Activated B cell treated with CpG ODN at 0.5 μM for 24 hours (primary cell): ENCODE measurements around the gene CDKAL1. TPM values are rescaled to one million over a fixed set of nuclear protein-coding genes. Genes with fewer than 3 reads are reported as not detected.

ENCODE experiments used
- ATAC-seq: fragments of 200-7000 bp; cut with Tn5 transposase; one replicate; pipeline ENCODE4 v1.10.0; 2021; ENCODE audit warnings: low read depth, mild to moderate bottlenecking, moderate library complexity
- CTCF ChIA-PET: fragments of 350-600 bp; sonication (Branson Sonifier 250); formaldehyde crosslinking; loops from one replicate; lab custom pipeline; 2021; ENCODE audit warnings: antibody characterized with exemption; lab: Charles Lee
- POLR2A ChIA-PET: fragments of 350-600 bp; sonication (Branson Sonifier 250); formaldehyde crosslinking; loops from one replicate; lab custom pipeline; 2021; ENCODE audit warnings: antibody characterized with exemption; lab: Charles Lee
- DNase-seq: peaks from one replicate; pipeline ENCODE4 v3.0.0; 2022
- H3K27ac Mint-ChIP-seq: one replicate; pipeline ENCODE4 v1.8.0; 2020; ENCODE audit warnings: mixed read lengths
- H3K27me3 Mint-ChIP-seq: one replicate; pipeline ENCODE4 v1.8.0; 2021; ENCODE audit warnings: mixed read lengths
- H3K36me3 Mint-ChIP-seq: one replicate; pipeline ENCODE4 v1.8.0; 2021; ENCODE audit warnings: low read depth, mixed read lengths
- H3K4me1 Mint-ChIP-seq: one replicate; pipeline ENCODE4 v1.8.0; 2021; ENCODE audit warnings: mixed read lengths
- H3K4me3 Mint-ChIP-seq: one replicate; pipeline ENCODE4 v1.8.0; 2020; ENCODE audit warnings: mild to moderate bottlenecking, mixed read lengths
- H3K9me3 Mint-ChIP-seq: one replicate; pipeline ENCODE4 v1.8.0; 2020; ENCODE audit warnings: mixed read lengths
- intact Hi-C: fragments of 100-400 bp; cut with micrococcal nuclease; formaldehyde crosslinking; loops from one replicate; pipeline ENCODE4 v1.15.1; 2024
- total RNA-seq: library from RNA; stranded (reverse); gene quantifications from 2 replicates; pipeline ENCODE4 v1.2.3, GENCODE V29; 2022
- TF ChIP-seq, protein P1 (sequence below): fragments of 200-600 bp; IDR thresholded peaks from one replicate; pipeline ENCODE4 v1.8.0; 2022; ENCODE audit warnings: antibody characterized with exemption, mild to moderate bottlenecking

CDKAL1 gene
- total RNA-seq, 1 donor from 2014 or later, result 31.9 TPM

DNA sequence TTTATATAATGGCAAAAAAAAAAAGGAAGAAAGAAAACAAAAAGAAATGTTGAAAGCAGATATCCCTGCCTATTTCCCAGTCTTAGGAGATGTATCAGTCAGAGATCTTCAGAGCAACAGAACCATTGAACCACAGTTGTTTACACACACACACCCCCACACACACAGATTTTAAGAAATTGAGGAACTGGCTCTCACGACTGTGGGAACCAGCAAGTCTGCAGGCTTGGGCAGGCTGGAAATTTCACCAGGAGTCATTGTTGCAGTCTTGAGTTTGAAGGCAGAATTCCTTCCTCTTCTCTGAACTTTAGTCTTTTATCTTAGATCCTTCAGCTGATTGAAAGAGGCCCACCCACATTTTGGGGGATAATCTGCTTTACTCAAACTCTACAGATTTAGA lies 380.9 kb downstream of the CDKAL1 start:
- intact Hi-C loops, result no loop called here

DNA sequence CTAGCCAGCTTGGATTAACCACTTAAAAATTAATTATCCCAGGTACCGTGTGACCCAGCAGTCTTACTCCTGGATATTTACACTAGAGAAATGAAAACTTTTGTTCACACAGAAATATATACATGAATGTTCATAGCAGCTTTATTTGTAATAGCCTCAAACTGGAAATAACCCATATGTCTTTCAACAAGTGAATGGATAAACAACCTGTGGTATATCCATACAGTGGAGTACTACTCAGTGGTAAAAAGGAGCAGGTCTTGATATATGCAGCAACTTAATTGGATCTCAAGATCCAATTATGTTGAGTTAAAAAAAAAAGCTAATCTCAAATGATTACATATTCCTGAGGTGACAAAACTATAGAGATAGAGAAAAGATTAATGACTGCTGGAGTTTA lies 381.4 kb downstream of the CDKAL1 start:
- Mint-ChIP-seq H3K9me3 (peaks cover 19% of the 10 kb centered on the region), H3K27ac (no peak overlapping the region), H3K36me3 (peaks cover 28% of the 10 kb centered on the region), H3K27me3 (no peaks in the 10 kb centered on the region), H3K4me3 (no peak overlapping the region), H3K4me1 (no peaks in the 10 kb centered on the region)
- CTCF ChIA-PET, result no interaction called here
- POLR2A ChIA-PET, result no interaction called here
- ATAC-seq (no peak), DNase-seq (no peak)
- TF ChIP-seq, protein P1, sequence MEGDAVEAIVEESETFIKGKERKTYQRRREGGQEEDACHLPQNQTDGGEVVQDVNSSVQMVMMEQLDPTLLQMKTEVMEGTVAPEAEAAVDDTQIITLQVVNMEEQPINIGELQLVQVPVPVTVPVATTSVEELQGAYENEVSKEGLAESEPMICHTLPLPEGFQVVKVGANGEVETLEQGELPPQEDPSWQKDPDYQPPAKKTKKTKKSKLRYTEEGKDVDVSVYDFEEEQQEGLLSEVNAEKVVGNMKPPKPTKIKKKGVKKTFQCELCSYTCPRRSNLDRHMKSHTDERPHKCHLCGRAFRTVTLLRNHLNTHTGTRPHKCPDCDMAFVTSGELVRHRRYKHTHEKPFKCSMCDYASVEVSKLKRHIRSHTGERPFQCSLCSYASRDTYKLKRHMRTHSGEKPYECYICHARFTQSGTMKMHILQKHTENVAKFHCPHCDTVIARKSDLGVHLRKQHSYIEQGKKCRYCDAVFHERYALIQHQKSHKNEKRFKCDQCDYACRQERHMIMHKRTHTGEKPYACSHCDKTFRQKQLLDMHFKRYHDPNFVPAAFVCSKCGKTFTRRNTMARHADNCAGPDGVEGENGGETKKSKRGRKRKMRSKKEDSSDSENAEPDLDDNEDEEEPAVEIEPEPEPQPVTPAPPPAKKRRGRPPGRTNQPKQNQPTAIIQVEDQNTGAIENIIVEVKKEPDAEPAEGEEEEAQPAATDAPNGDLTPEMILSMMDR, result no peak
- intact Hi-C loops, result no loop called here

More for the DNA sequence above, 380.9 kb downstream of the CDKAL1 start:
- ChIA-PET POLR2A (no interaction called here), CTCF (no interaction called here)
- Mint-ChIP-seq H3K27ac (no peak overlapping the region), H3K9me3 (peaks cover 19% of the 10 kb centered on the region), H3K36me3 (peaks cover 28% of the 10 kb centered on the region), H3K27me3 (no peaks in the 10 kb centered on the region), H3K4me3 (no peak overlapping the region), H3K4me1 (no peaks in the 10 kb centered on the region)
- DNase-seq (no peak), ATAC-seq (no peak)
- TF ChIP-seq, protein P1, result no peak

DNA sequence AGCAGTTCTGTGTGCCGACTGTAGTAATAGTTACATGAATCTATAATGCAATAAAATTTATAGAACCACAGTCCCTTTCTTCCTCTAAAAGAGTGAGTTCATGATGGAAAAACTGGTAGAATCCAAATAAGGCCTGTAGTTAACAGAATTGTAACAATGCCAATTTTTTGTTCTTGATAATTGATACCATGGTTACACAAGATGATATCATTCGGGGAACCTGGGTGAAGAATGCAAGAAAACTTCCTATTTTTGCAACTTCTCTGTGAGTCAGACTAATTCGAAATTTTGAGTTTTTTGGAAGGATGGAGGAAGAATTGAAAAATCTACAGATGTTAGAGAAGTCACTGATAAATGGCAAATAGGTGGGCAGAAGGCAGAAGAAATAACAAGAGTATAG lies 381.8 kb downstream of the CDKAL1 start:
- ChIA-PET CTCF (no interaction called here), POLR2A (no interaction called here)
- no peak overlapping the region for H3K27ac Mint-ChIP-seq
- no peaks in the 10 kb centered on the region for H3K27me3 Mint-ChIP-seq
- DNase-seq (no peak), ATAC-seq (no peak)
- H3K9me3 Mint-ChIP-seq, result peaks cover 19% of the 10 kb centered on the region
- TF ChIP-seq, protein P1, result no peak
- H3K4me3 Mint-ChIP-seq, result no peak overlapping the region
- intact Hi-C loops, result no loop called here
- no peaks in the 10 kb centered on the region for H3K4me1 Mint-ChIP-seq
- H3K36me3 Mint-ChIP-seq, result peaks cover 28% of the 10 kb centered on the region

DNA sequence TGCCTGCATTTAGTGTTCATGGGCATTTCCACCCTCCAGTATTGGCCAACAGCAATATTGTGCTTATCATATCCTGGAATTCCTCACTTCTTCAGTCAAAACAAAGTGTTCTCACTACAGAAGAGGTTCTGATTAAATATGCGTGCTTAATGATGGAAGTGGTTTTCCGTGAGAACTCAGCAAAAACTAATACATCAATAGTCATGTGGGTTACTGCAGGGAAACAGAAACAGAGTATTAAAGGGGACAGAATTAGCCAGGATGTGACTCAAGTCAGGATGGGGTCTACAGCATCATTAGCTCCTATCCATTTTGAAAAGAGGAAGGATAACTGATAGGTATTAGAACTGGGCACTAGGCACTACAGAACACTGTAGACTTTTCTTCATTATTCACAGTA lies 384.6 kb downstream of the CDKAL1 start:
- ATAC-seq (no peak), DNase-seq (no peak)
- Mint-ChIP-seq H3K9me3 (peaks cover 14% of the 10 kb centered on the region), H3K4me3 (no peak overlapping the region), H3K27me3 (no peaks in the 10 kb centered on the region), H3K4me1 (no peaks in the 10 kb centered on the region), H3K36me3 (peaks cover 22% of the 10 kb centered on the region), H3K27ac (no peak overlapping the region)
- TF ChIP-seq, protein P1, result no peak
- ChIA-PET CTCF (no interaction called here), POLR2A (no interaction called here)
- intact Hi-C loops, result no loop called here

DNA sequence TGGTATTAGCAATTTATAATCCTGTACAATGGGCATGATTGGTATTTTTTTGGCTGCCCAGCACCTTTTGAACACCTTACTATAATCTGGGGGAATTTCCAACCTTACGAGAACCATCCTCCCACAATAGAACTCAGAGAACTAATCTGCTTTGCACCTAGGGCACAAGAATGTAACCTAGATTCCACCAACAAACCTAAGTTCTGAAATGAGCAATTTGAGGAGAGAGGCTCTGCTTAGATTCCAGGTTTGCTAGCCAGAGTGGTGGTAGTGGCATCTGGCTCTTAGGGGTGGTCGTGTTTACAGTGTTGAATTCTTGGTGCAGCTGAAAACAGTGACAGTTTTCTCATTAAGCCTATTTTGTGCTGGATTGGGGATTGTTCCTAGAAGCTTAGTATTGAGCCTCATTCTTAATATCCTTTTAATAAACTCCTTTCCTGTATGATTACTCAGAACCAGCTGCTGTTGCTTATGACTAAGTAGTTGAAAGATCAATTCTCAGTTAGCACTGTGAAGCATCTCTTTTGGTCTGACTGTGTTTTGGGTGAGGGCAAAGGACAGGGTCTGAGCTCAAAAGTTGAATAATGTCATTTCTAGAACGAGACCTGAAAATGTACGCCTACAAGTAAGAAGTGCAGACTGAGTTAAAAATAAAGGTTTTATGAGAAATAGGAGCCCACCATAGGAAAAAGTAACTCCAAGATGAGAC lies 385.6 kb downstream of the CDKAL1 start:
- TF ChIP-seq, protein P1, result no peak
- POLR2A ChIA-PET, result no interaction called here
- H3K27ac Mint-ChIP-seq, result no peak overlapping the region
- no peaks in the 10 kb centered on the region for H3K27me3 Mint-ChIP-seq
- CTCF ChIA-PET, result no interaction called here
- H3K4me1 Mint-ChIP-seq, result peaks cover 4% of the 10 kb centered on the region
- ATAC-seq (no peak), DNase-seq (no peak)
- no peak overlapping the region for H3K4me3 Mint-ChIP-seq
- intact Hi-C loops, result no loop called here
- H3K9me3 Mint-ChIP-seq, result peaks cover 8% of the 10 kb centered on the region
- peaks cover 16% of the 10 kb centered on the region for H3K36me3 Mint-ChIP-seq
